Right lobe of liver (tissue), 4 donors: ENCODE data around the gene ZBTB9.

ENCODE experiments used
- POLR2A ChIP-seq: fragments of 450-650 bp; IDR thresholded peaks from one replicate; pipeline ENCODE4 v1.6.1; 2017; ENCODE audit warnings: antibody characterized with exemption, mild to moderate bottlenecking
- TF ChIP-seq, protein P1 (sequence below), 4 donors: fragments of 200-600 bp in 3 of 4; fragments of 450-650 bp in 1 of 4; IDR thresholded peaks; one replicate each; pipeline versions ENCODE4 v1.5.1 to v1.8.0; 2016 to 2022; ENCODE audit warnings: antibody characterized with exemption in 4 of 4, mild to moderate bottlenecking in 2 of 4
- donor health status: DM: no; HTN: no; CAD: no.
- donor health status: DM: no; HTN: no; CAD: no.
- donor health status: DM: no; HTN: yes; CAD: no.

DNA sequence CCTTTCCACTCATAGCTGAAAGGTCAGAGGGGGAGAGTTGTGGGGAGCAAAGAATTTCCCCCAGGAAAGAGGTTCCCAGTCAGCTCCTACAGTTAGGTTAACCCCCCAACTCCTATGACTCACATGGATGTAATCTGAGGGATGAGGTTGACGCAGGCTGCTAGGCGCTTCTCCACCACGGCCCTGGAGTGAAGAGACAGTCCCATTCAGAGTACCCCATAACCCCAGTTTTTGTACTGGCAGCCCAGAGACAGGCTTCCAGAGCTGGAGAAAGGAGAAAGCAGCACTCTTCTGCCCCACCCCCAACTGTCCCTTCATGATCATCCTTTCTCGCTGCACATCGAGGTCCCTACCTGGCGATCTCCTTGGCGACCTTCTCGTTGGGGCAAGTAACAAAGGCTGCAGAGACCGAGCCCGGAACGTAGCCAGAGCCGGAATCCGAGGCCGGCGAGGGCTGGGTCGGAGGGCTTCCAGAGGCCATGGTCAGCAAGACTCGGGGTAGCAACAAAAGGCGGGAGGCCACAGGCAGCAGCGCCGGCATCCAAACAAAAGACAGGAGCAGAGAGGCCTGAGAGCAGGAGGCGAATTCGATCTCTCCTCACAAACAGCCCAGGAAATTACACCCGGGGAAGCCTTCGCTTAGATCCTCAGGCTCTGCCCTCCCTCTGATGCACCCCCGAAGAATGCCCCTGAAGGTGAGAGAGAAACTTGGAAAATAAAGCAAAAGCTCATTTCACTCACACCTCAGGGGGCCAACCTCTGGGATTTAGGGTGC is 37.1 kb upstream of the ZBTB9 start:
- TF ChIP-seq, protein P1, sequence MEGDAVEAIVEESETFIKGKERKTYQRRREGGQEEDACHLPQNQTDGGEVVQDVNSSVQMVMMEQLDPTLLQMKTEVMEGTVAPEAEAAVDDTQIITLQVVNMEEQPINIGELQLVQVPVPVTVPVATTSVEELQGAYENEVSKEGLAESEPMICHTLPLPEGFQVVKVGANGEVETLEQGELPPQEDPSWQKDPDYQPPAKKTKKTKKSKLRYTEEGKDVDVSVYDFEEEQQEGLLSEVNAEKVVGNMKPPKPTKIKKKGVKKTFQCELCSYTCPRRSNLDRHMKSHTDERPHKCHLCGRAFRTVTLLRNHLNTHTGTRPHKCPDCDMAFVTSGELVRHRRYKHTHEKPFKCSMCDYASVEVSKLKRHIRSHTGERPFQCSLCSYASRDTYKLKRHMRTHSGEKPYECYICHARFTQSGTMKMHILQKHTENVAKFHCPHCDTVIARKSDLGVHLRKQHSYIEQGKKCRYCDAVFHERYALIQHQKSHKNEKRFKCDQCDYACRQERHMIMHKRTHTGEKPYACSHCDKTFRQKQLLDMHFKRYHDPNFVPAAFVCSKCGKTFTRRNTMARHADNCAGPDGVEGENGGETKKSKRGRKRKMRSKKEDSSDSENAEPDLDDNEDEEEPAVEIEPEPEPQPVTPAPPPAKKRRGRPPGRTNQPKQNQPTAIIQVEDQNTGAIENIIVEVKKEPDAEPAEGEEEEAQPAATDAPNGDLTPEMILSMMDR (IDR thresholded peaks at IDR 0.05): no peak
- TF ChIP-seq POLR2A: no peak
